ENCODE data around the gene HPS1.

DNA sequence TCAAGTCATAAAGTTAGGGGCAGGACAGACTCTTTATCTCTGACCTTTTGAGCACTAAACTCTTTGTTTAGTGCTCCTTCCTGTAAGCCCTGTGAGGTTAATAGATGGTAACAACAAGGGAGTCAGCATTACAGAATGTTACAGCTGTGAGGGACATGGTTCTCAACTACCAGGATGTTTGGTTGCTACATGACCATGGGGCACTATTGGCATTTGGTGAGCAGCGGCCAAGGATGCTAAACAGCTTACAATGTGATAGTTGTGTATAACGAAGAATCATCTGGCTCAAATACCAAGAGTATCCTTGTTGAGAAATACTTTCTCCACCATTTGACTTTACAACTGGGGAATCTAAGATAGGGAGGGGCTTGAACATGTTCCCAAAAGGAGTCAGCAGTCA is 35.4 kb upstream of the HPS1 start:
- TF ChIP-seq, protein P1, sequence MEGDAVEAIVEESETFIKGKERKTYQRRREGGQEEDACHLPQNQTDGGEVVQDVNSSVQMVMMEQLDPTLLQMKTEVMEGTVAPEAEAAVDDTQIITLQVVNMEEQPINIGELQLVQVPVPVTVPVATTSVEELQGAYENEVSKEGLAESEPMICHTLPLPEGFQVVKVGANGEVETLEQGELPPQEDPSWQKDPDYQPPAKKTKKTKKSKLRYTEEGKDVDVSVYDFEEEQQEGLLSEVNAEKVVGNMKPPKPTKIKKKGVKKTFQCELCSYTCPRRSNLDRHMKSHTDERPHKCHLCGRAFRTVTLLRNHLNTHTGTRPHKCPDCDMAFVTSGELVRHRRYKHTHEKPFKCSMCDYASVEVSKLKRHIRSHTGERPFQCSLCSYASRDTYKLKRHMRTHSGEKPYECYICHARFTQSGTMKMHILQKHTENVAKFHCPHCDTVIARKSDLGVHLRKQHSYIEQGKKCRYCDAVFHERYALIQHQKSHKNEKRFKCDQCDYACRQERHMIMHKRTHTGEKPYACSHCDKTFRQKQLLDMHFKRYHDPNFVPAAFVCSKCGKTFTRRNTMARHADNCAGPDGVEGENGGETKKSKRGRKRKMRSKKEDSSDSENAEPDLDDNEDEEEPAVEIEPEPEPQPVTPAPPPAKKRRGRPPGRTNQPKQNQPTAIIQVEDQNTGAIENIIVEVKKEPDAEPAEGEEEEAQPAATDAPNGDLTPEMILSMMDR (IDR thresholded peaks at IDR 0.05), result no peak
- TF ChIP-seq POLR2A (IDR thresholded peaks at IDR 0.05), result no peak
